GM10266 (cell line): Measurements from ENCODE around the gene SLC35G1.

Source experiments
- DNase-seq: peaks from one replicate; pipeline ENCODE4 v3.0.0; 2012; ENCODE audit errors: extremely low spot score
- CTCF ChIP-seq: IDR thresholded peaks from 2 replicates; pipeline ENCODE4 v1.5.1; 2012; ENCODE audit warnings: mild to moderate bottlenecking, low read depth; ENCODE audit not compliant: control insufficient read depth, insufficient read depth; ENCODE audit errors: missing control alignments

Gene SLC35G1

GRCh38 chr10:93854975-93855374 is 38.8 kb upstream of the SLC35G1 start:
- no peak for DNase-seq
- TF ChIP-seq CTCF = no peak

GRCh38 chr10:93856349-93857145 is 37.2 kb upstream of the SLC35G1 start:
- no peak for TF ChIP-seq CTCF
- DNase-seq = no peak

- TF ChIP-seq CTCF = peak; percentile 43
- no peak for DNase-seq
Measured at GRCh38 chr10:93859049-93859655, 34.6 kb upstream of the SLC35G1 start.

- no peak for DNase-seq
- TF ChIP-seq CTCF = no peak
Measured at GRCh38 chr10:93861825-93862224, 32.0 kb upstream of the SLC35G1 start.

GRCh38 chr10:93865794-93866425 is 27.9 kb upstream of the SLC35G1 start:
- DNase-seq = no peak
- TF ChIP-seq CTCF = no peak

GRCh38 chr10:93867525-93867924 is 26.3 kb upstream of the SLC35G1 start:
- TF ChIP-seq CTCF = no peak
- no peak for DNase-seq
